GM12878 (cell line): ENCODE results near the gene SNW1. TPM values are rescaled to one million over a fixed set of nuclear protein-coding genes. Genes with fewer than 3 reads are reported as not detected.
A peak's percentile ranks its signal among the peaks of the same experiment; 100 is the strongest.

Source experiments
- CUX1 ChIP-seq: IDR thresholded peaks from 2 replicates; pipeline ENCODE4 v1.6.1; 2012; ENCODE audit warnings: improper control_type of control experiment, low read depth, low read length; ENCODE audit not compliant: insufficient replicate concordance
- DPF2 ChIP-seq: fragments of 450-650 bp; IDR thresholded peaks from 2 replicates; pipeline ENCODE4 v1.6.1; 2017; ENCODE audit warnings: mild to moderate bottlenecking
- FOXM1 ChIP-seq: IDR thresholded peaks from 2 replicates; pipeline ENCODE4 v1.6.1; 2012; ENCODE audit warnings: low read depth, mild to moderate bottlenecking, inconsistent platforms, low read length, moderate library complexity
- LARP7 ChIP-seq: fragments of 450-650 bp; IDR thresholded peaks from 2 replicates; pipeline ENCODE4 v1.6.1; 2017; ENCODE audit warnings: mild to moderate bottlenecking
- MLLT1 ChIP-seq: fragments of 450-650 bp; IDR thresholded peaks from 2 replicates; pipeline ENCODE4 v1.6.1; 2016; ENCODE audit warnings: mild to moderate bottlenecking
- REST ChIP-seq: IDR thresholded peaks from 2 replicates; pipeline ENCODE4 v1.6.1; 2012; ENCODE audit warnings: mild to moderate bottlenecking, low read depth, low read length
- SIX5 ChIP-seq: IDR thresholded peaks from 2 replicates; pipeline ENCODE4 v1.6.1; 2011; ENCODE audit warnings: mild to moderate bottlenecking, low read depth, low read length, moderate library complexity; ENCODE audit not compliant: severe bottlenecking
- SUZ12 ChIP-seq: fragments of 200-600 bp; sonication (generic); IDR thresholded peaks from one replicate; pipeline ENCODE4 v1.6.1; 2018; ENCODE audit warnings: antibody characterized with exemption, mild to moderate bottlenecking; ENCODE audit not compliant: unreplicated experiment
- USF1 ChIP-seq: IDR thresholded peaks from 2 replicates; pipeline ENCODE4 v1.6.1; 2011; ENCODE audit warnings: borderline replicate concordance, low read depth, mild to moderate bottlenecking, moderate library complexity, mixed read lengths, low read length; ENCODE audit not compliant: insufficient read depth; ENCODE audit errors: extremely low read length
- YBX1 ChIP-seq: fragments of 450-650 bp; IDR thresholded peaks from 2 replicates; pipeline ENCODE4 v1.6.1; 2016; ENCODE audit warnings: antibody characterized with exemption
- ZBTB33 ChIP-seq: fragments of 450-650 bp; IDR thresholded peaks from 2 replicates; pipeline ENCODE4 v1.6.1; 2017; ENCODE audit warnings: mild to moderate bottlenecking
- ZSCAN29 ChIP-seq: fragments of 450-650 bp; IDR thresholded peaks from 2 replicates; pipeline ENCODE4 v1.6.1; 2017; ENCODE audit warnings: mild to moderate bottlenecking, moderate library complexity
- polyA plus RNA-seq, 11 experiments: library from polyadenylated mRNA; depleted of rRNA in 4 of 11; unstranded in 6 of 11; stranded (reverse) in 5 of 11; fragments of >200 nt; fragmentation: Nextera tagmentation in 4 of 11; fragmentation: Illumina TruSeq in 1 of 11; extraction: Ambion mirVana in 4 of 11; extraction: Trizol in 1 of 11; gene quantifications; 1 replicate in 1 of 11; 2 replicates in 10 of 11; pipeline versions ENCODE4 v1.2.1 to v1.2.3, GENCODE V29; 2011 to 2016; ENCODE audit warnings: inconsistent platforms in 2 of 11, missing spikeins in 2 of 11, low read depth in 1 of 11
- total RNA-seq, 4 experiments: library from RNA; depleted of rRNA in 3 of 4; stranded (reverse); fragments of >200 nt in 3 of 4; fragmentation: Illumina TruSeq in 1 of 4; extraction: Trizol in 1 of 4; gene quantifications; 2 replicates each; pipeline versions ENCODE4 v1.2.1 to v1.2.3, GENCODE V29; 2013 to 2021

The SNW1 gene
- total and polyA plus RNA-seq, 10 of the 15 experiments (the other 5 are each of a cell fraction or from before 2014, with no cell fraction given): 56.6 to 109 (median 75.7) TPM

GRCh38 chr14:77760381-77761204, at the start of gene SNW1 (continued):
- TF ChIP-seq REST (no peak), CUX1 (no peak), SUZ12 (no peak), YBX1 (no peak), MLLT1 (peak; percentile 49; the same call in 1 of the 2 replicates), ZSCAN29 (no peak), SIX5 (no peak), ZBTB33 (no peak), DPF2 (no peak; the same call in 1 of the 2 replicates), LARP7 (no peak), USF1 (no peak), FOXM1 (no peak)
